ENCODE results near the gene EIF3D.
A peak's percentile ranks its signal among the peaks of the same experiment; 100 is the strongest.

GRCh38 chr22:36486619-36487384 is 42.2 kb downstream of the EIF3D start:
- TF ChIP-seq CTCF (IDR thresholded peaks at IDR 0.05; ENCODE audit: low read depth, low read length, poor library complexity, severe bottlenecking) (peak; percentile 77), EZH2phosphoT487 (IDR thresholded peaks at IDR 0.05; ENCODE audit: borderline replicate concordance, low read length) (no peak)
